Measurements from ENCODE around the gene NFIC.
"Not testable (repeated sequence)": the region's sequence is repeated elsewhere in the genome, so short reads cannot be mapped to it uniquely, and the experiment has no call there.

NFIC gene

GRCh38 chr19:3348042-3348441, 18.3 kb upstream of the NFIC start:
- ATAC-seq (ENCODE audit: low read depth), result no peak
- Histone ChIP-seq H3K27me3 (ENCODE audit: insufficient read depth, poor library complexity, severe bottlenecking) (no peaks in the 10 kb centered on the region), H3K27ac (ENCODE audit: poor library complexity, severe bottlenecking) (no peak overlapping the region), H3K4me3 (ENCODE audit: severe bottlenecking) (no peak overlapping the region), H3K4me1 (ENCODE audit: insufficient read depth, poor library complexity, severe bottlenecking) (peaks cover 7% of the 10 kb centered on the region), H3K9me3 (ENCODE audit: severe bottlenecking) (no peaks in the 10 kb centered on the region), H3K36me3 (ENCODE audit: low read depth) (no peaks in the 10 kb centered on the region)
- no peak for DNase-seq (ENCODE audit: low spot score)
- no peak for TF ChIP-seq CTCF (IDR thresholded peaks at IDR 0.05; ENCODE audit: poor library complexity, severe bottlenecking)

GRCh38 chr19:3348469-3348868, 17.9 kb upstream of the NFIC start:
- not testable (repeated sequence) for DNase-seq (ENCODE audit: low spot score); H3K27ac ChIP-seq (ENCODE audit: poor library complexity, severe bottlenecking); H3K4me3 ChIP-seq (ENCODE audit: severe bottlenecking); ATAC-seq (ENCODE audit: low read depth); H3K4me1 ChIP-seq (ENCODE audit: insufficient read depth, poor library complexity, severe bottlenecking); H3K36me3 ChIP-seq (ENCODE audit: low read depth); H3K27me3 ChIP-seq (ENCODE audit: insufficient read depth, poor library complexity, severe bottlenecking); H3K9me3 ChIP-seq (ENCODE audit: severe bottlenecking)

GRCh38 chr19:3350014-3350663, 16.2 kb upstream of the NFIC start:
- TF ChIP-seq CTCF (IDR thresholded peaks at IDR 0.05; ENCODE audit: poor library complexity, severe bottlenecking), result no peak
- ATAC-seq (ENCODE audit: low read depth) (peak; percentile 33; the same call in 1 of the 3 replicates), DNase-seq (ENCODE audit: low spot score) (no peak)
- H3K36me3 ChIP-seq (ENCODE audit: low read depth), result no peaks in the 10 kb centered on the region
- H3K4me1 ChIP-seq (ENCODE audit: insufficient read depth, poor library complexity, severe bottlenecking), result peaks cover 7% of the 10 kb centered on the region
- no peaks in the 10 kb centered on the region for H3K9me3 ChIP-seq (ENCODE audit: severe bottlenecking)
- no peaks in the 10 kb centered on the region for H3K27me3 ChIP-seq (ENCODE audit: insufficient read depth, poor library complexity, severe bottlenecking)
- no peak overlapping the region for H3K27ac ChIP-seq (ENCODE audit: poor library complexity, severe bottlenecking)
- H3K4me3 ChIP-seq (ENCODE audit: severe bottlenecking), result no peak overlapping the region

- Histone ChIP-seq H3K9me3 (ENCODE audit: severe bottlenecking) (no peaks in the 10 kb centered on the region), H3K4me1 (ENCODE audit: insufficient read depth, poor library complexity, severe bottlenecking) (peaks cover 2% of the 10 kb centered on the region), H3K27me3 (ENCODE audit: insufficient read depth, poor library complexity, severe bottlenecking) (no peaks in the 10 kb centered on the region), H3K27ac (ENCODE audit: poor library complexity, severe bottlenecking) (no peak overlapping the region), H3K4me3 (ENCODE audit: severe bottlenecking) (no peak overlapping the region), H3K36me3 (ENCODE audit: low read depth) (no peaks in the 10 kb centered on the region)
- DNase-seq (ENCODE audit: low spot score), result no peak
- no peak for TF ChIP-seq CTCF (IDR thresholded peaks at IDR 0.05; ENCODE audit: poor library complexity, severe bottlenecking)
- no peak for ATAC-seq (ENCODE audit: low read depth)
Measured at GRCh38 chr19:3351702-3352447, 14.5 kb upstream of the NFIC start.

GRCh38 chr19:3353493-3353892, 12.9 kb upstream of the NFIC start:
- DNase-seq (ENCODE audit: low spot score), result no peak
- no peak for TF ChIP-seq CTCF (IDR thresholded peaks at IDR 0.05; ENCODE audit: poor library complexity, severe bottlenecking)
- Histone ChIP-seq H3K9me3 (ENCODE audit: severe bottlenecking) (no peaks in the 10 kb centered on the region), H3K27me3 (ENCODE audit: insufficient read depth, poor library complexity, severe bottlenecking) (no peaks in the 10 kb centered on the region), H3K36me3 (ENCODE audit: low read depth) (no peaks in the 10 kb centered on the region), H3K27ac (ENCODE audit: poor library complexity, severe bottlenecking) (no peak overlapping the region), H3K4me3 (ENCODE audit: severe bottlenecking) (no peak overlapping the region), H3K4me1 (ENCODE audit: insufficient read depth, poor library complexity, severe bottlenecking) (no peaks in the 10 kb centered on the region)
- ATAC-seq (ENCODE audit: low read depth), result no peak
